Measurements from ENCODE around the gene NAXE.

The NAXE gene

GRCh38 chr1:156612666-156613065 lies 21.1 kb downstream of the NAXE start:
- Histone ChIP-seq H3K36me3 (ENCODE audit: control insufficient read depth, low read depth, low read length) (no peaks in the 10 kb centered on the region), H3K9me3 (ENCODE audit: control insufficient read depth, low read depth, low read length) (no peaks in the 10 kb centered on the region), H3K9ac (ENCODE audit: low read length) (no peak overlapping the region), H3K4me3 (ENCODE audit: low read length) (no peak overlapping the region), H3K27ac (ENCODE audit: low read length) (no peak overlapping the region), H3K4me1 (ENCODE audit: control insufficient read depth, low read depth, low read length) (no peaks in the 10 kb centered on the region), H3K27me3 (ENCODE audit: control insufficient read depth, insufficient read depth, low read length) (no peaks in the 10 kb centered on the region)

DNA sequence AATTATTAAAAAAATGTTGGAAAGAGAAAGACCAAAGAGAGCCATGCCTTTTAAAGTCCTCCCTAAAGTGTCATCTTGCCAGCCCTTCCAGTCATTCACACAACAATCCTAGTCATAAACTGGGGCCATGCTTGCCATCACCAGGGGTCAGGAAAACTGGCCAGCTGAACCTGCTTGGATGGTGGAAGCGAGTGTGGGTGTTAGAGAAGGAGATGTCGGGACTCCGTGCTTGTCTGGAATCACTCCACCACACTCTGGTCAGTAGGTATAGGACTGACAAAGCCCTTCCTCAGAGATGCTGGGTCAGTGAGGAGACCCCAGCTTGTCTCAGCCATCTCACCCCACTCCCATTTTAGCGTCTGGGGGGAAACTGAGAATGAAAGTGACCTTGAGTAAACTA lies 24.4 kb downstream of the NAXE start:
- Histone ChIP-seq H3K9ac (ENCODE audit: low read length) (no peak overlapping the region), H3K27me3 (ENCODE audit: control insufficient read depth, insufficient read depth, low read length) (peaks cover 16% of the 10 kb centered on the region), H3K9me3 (ENCODE audit: control insufficient read depth, low read depth, low read length) (no peaks in the 10 kb centered on the region), H3K4me1 (ENCODE audit: control insufficient read depth, low read depth, low read length) (peaks cover 6% of the 10 kb centered on the region), H3K36me3 (ENCODE audit: control insufficient read depth, low read depth, low read length) (no peaks in the 10 kb centered on the region), H3K4me3 (ENCODE audit: low read length) (no peak overlapping the region), H3K27ac (ENCODE audit: low read length) (no peak overlapping the region)

- Histone ChIP-seq H3K4me3 (ENCODE audit: low read length) (no peak overlapping the region), H3K27me3 (ENCODE audit: control insufficient read depth, insufficient read depth, low read length) (peaks cover 21% of the 10 kb centered on the region), H3K9ac (ENCODE audit: low read length) (no peak overlapping the region), H3K36me3 (ENCODE audit: control insufficient read depth, low read depth, low read length) (no peaks in the 10 kb centered on the region), H3K9me3 (ENCODE audit: control insufficient read depth, low read depth, low read length) (no peaks in the 10 kb centered on the region), H3K4me1 (ENCODE audit: control insufficient read depth, low read depth, low read length) (peaks cover 6% of the 10 kb centered on the region), H3K27ac (ENCODE audit: low read length) (no peak overlapping the region)
Measured at GRCh38 chr1:156616463-156616862, 24.9 kb downstream of the NAXE start.

GRCh38 chr1:156618853-156619581 lies 27.4 kb downstream of the NAXE start, which contains the start of gene HAPLN2:
HAPLN2 (plus strand) TSS chr1:156619415; CDS start chr1:156623491, 4,076 bp downstream.
- no peak within 1 kb of the TSS for H3K9ac ChIP-seq (ENCODE audit: low read length)
- no peak within 1 kb of the TSS for H3K4me3 ChIP-seq (ENCODE audit: low read length)
- H3K9me3 ChIP-seq (ENCODE audit: control insufficient read depth, low read depth, low read length), result no peaks in the 10 kb centered on the region
- no peaks in the 10 kb centered on the region for H3K36me3 ChIP-seq (ENCODE audit: control insufficient read depth, low read depth, low read length)
- peaks cover 45% of the 10 kb centered on the region for H3K27me3 ChIP-seq (ENCODE audit: control insufficient read depth, insufficient read depth, low read length)
- no peak within 1 kb of the TSS for H3K27ac ChIP-seq (ENCODE audit: low read length)
- peaks cover 6% of the 10 kb centered on the region for H3K4me1 ChIP-seq (ENCODE audit: control insufficient read depth, low read depth, low read length)

GRCh38 chr1:156619582-156619955 lies 28.0 kb downstream of the NAXE start:
- peaks cover 6% of the 10 kb centered on the region for H3K4me1 ChIP-seq (ENCODE audit: control insufficient read depth, low read depth, low read length)

GRCh38 chr1:156622581-156623297 lies 31.2 kb downstream of the NAXE start:
- Histone ChIP-seq H3K9ac (ENCODE audit: low read length) (no peak overlapping the region), H3K9me3 (ENCODE audit: control insufficient read depth, low read depth, low read length) (no peaks in the 10 kb centered on the region), H3K4me1 (ENCODE audit: control insufficient read depth, low read depth, low read length) (peaks cover 6% of the 10 kb centered on the region), H3K27me3 (ENCODE audit: control insufficient read depth, insufficient read depth, low read length) (peaks cover 73% of the 10 kb centered on the region), H3K36me3 (ENCODE audit: control insufficient read depth, low read depth, low read length) (no peaks in the 10 kb centered on the region), H3K4me3 (ENCODE audit: low read length) (no peak overlapping the region), H3K27ac (ENCODE audit: low read length) (no peak overlapping the region)

More at GRCh38 chr1:156619582-156619955, 28.0 kb downstream of the NAXE start:
- H3K9me3 ChIP-seq (ENCODE audit: control insufficient read depth, low read depth, low read length), result no peaks in the 10 kb centered on the region
- H3K27ac ChIP-seq (ENCODE audit: low read length), result no peak overlapping the region
- H3K4me3 ChIP-seq (ENCODE audit: low read length), result no peak overlapping the region
- peaks cover 51% of the 10 kb centered on the region for H3K27me3 ChIP-seq (ENCODE audit: control insufficient read depth, insufficient read depth, low read length)
- H3K9ac ChIP-seq (ENCODE audit: low read length), result no peak overlapping the region
- no peaks in the 10 kb centered on the region for H3K36me3 ChIP-seq (ENCODE audit: control insufficient read depth, low read depth, low read length)

GRCh38 chr1:156623946-156624813 lies 32.6 kb downstream of the NAXE start:
- Histone ChIP-seq H3K4me3 (ENCODE audit: low read length) (peak overlapping the region; percentile 60), H3K27ac (ENCODE audit: low read length) (no peak overlapping the region), H3K4me1 (ENCODE audit: control insufficient read depth, low read depth, low read length) (peaks cover under 1% of the 10 kb centered on the region), H3K9me3 (ENCODE audit: control insufficient read depth, low read depth, low read length) (no peaks in the 10 kb centered on the region), H3K27me3 (ENCODE audit: control insufficient read depth, insufficient read depth, low read length) (peaks cover 73% of the 10 kb centered on the region), H3K36me3 (ENCODE audit: control insufficient read depth, low read depth, low read length) (no peaks in the 10 kb centered on the region), H3K9ac (ENCODE audit: low read length) (no peak overlapping the region)

DNA sequence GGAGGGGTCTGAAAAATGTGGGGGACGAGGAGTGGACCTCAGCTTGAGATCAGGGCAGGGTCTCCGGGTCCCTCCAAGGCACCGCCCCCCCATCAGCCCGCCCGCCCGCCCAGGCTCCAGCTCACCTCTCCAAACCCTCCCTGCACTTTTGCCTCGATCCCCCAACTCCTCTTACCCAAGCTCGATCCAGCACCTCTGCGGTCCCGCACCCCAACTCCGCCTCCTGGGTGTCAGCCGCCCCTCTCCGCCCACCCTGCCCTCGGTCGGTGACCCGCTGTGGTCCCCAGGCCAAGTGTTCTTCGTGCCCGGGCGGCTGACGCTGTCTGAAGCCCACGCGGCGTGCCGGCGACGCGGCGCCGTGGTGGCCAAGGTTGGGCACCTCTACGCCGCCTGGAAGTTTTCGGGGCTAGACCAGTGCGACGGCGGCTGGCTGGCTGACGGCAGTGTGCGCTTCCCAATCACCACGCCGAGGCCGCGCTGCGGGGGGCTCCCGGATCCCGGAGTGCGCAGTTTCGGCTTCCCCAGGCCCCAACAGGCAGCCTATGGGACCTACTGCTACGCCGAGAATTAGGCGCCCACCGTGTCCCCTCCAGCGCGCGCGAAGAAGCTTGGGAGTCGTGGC lies 33.3 kb downstream of the NAXE start:
- H3K27ac ChIP-seq (ENCODE audit: low read length), result no peak overlapping the region
- peak overlapping the region; percentile 60 for H3K4me3 ChIP-seq (ENCODE audit: low read length)
- no peaks in the 10 kb centered on the region for H3K36me3 ChIP-seq (ENCODE audit: control insufficient read depth, low read depth, low read length)
- H3K27me3 ChIP-seq (ENCODE audit: control insufficient read depth, insufficient read depth, low read length), result peaks cover 68% of the 10 kb centered on the region
- no peak overlapping the region for H3K9ac ChIP-seq (ENCODE audit: low read length)
- no peaks in the 10 kb centered on the region for H3K9me3 ChIP-seq (ENCODE audit: control insufficient read depth, low read depth, low read length)
- no peaks in the 10 kb centered on the region for H3K4me1 ChIP-seq (ENCODE audit: control insufficient read depth, low read depth, low read length)

- H3K27ac ChIP-seq (ENCODE audit: low read length), result no peak overlapping the region
- H3K27me3 ChIP-seq (ENCODE audit: control insufficient read depth, insufficient read depth, low read length), result peaks cover 61% of the 10 kb centered on the region
- no peaks in the 10 kb centered on the region for H3K9me3 ChIP-seq (ENCODE audit: control insufficient read depth, low read depth, low read length)
- H3K9ac ChIP-seq (ENCODE audit: low read length), result no peak overlapping the region
- H3K4me3 ChIP-seq (ENCODE audit: low read length), result peak overlapping the region; percentile 36
- H3K36me3 ChIP-seq (ENCODE audit: control insufficient read depth, low read depth, low read length), result no peaks in the 10 kb centered on the region
- no peaks in the 10 kb centered on the region for H3K4me1 ChIP-seq (ENCODE audit: control insufficient read depth, low read depth, low read length)
Measured at GRCh38 chr1:156625436-156626078, 34.0 kb downstream of the NAXE start.

DNA sequence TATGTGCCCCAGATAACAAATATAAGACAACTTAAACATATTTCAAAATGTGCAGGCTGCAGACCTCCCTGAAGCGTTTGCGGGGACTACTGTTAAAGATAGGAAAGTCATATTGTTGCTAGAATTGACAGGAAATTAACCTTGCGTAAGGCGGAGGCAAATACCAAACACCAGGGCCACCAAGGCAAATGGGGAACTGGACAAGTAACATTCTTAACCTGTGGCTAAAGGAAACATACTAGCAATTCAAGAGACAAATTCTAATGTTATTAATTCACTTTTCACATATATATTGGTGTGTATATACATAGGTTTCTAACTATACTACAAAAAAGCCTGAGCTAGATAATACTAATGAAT lies 34.5 kb downstream of the NAXE start:
- no peaks in the 10 kb centered on the region for H3K9me3 ChIP-seq (ENCODE audit: control insufficient read depth, low read depth, low read length)
- no peak overlapping the region for H3K27ac ChIP-seq (ENCODE audit: low read length)
- no peaks in the 10 kb centered on the region for H3K36me3 ChIP-seq (ENCODE audit: control insufficient read depth, low read depth, low read length)
- peaks cover 56% of the 10 kb centered on the region for H3K27me3 ChIP-seq (ENCODE audit: control insufficient read depth, insufficient read depth, low read length)
- H3K9ac ChIP-seq (ENCODE audit: low read length), result no peak overlapping the region
- H3K4me1 ChIP-seq (ENCODE audit: control insufficient read depth, low read depth, low read length), result no peaks in the 10 kb centered on the region
- no peak overlapping the region for H3K4me3 ChIP-seq (ENCODE audit: low read length)
